ENCODE data around the gene FUCA1. TPM values are rescaled to one million over a fixed set of nuclear protein-coding genes. Genes with fewer than 3 reads are reported as not detected.

The FUCA1 gene
- total and polyA plus RNA-seq, 10 of the 15 experiments (the other 5 are each of a cell fraction or from before 2014, with no cell fraction given) = 33.3 to 117 (median 52.6) TPM

- TF ChIP-seq ZNF687 (IDR thresholded peaks at IDR 0.05) (peak; percentile 73; the same call in 1 of the 2 replicates), SUZ12 (IDR thresholded peaks at IDR 0.05; ENCODE audit: unreplicated experiment) (no peak), ZNF274 (IDR thresholded peaks at IDR 0.05; ENCODE audit: insufficient read depth, insufficient read length) (no peak), POLR2AphosphoS2 (IDR thresholded peaks at IDR 0.05; ENCODE audit: low read depth, low read length) (no peak), MTA3 (IDR thresholded peaks at IDR 0.05; ENCODE audit: borderline replicate concordance, low read length) (no peak), NFYA (IDR thresholded peaks at IDR 0.05; ENCODE audit: borderline replicate concordance, low read depth, low read length) (no peak), ZNF24 (IDR thresholded peaks at IDR 0.05) (no peak), SRF (IDR thresholded peaks at IDR 0.05; ENCODE audit: low read depth in 2 of 2, low read length in 2 of 2) (no peak), NKRF (conservative IDR thresholded peaks at IDR 0.05) (no peak), KLF5 (IDR thresholded peaks at IDR 0.05; ENCODE audit: partially characterized antibody) (no peak), NR2C2 (IDR thresholded peaks at IDR 0.05; ENCODE audit: borderline replicate concordance, control insufficient read depth, insufficient read length, low read depth) (no peak), STAT3 (IDR thresholded peaks at IDR 0.05; ENCODE audit: low read depth, low read length) (no peak), ATF3 (IDR thresholded peaks at IDR 0.05; ENCODE audit: borderline replicate concordance, extremely low read depth, low read depth, low read length) (no peak), RELA (IDR thresholded peaks at IDR 0.05; ENCODE audit: borderline replicate concordance, partially characterized antibody) (no peak), TCF3 (IDR thresholded peaks at IDR 0.05; ENCODE audit: borderline replicate concordance, insufficient read depth, low read depth, low read length) (no peak), RBBP5 (conservative IDR thresholded peaks at IDR 0.05) (no peak), BRCA1 (IDR thresholded peaks at IDR 0.05; ENCODE audit: low read depth, low read length) (no peak), E2F8 (IDR thresholded peaks at IDR 0.05; ENCODE audit: low read depth, partially characterized antibody) (no peak), ATF2 (IDR thresholded peaks at IDR 0.05; ENCODE audit: low read length) (0 out of 2 replicates have a peak, but pooled peaks have one; percentile 23), MEF2A (IDR thresholded peaks at IDR 0.05; ENCODE audit: insufficient read depth, low read depth, low read length) (no peak)
These were observed 31.0 kb upstream of the FUCA1 start (continued) for GRCh38 chr1:23899070-23899469.
